G401.6 (cell line): ENCODE measurements around the gene DHRS4L2.
"Not testable (repeated sequence)": the region's sequence is repeated elsewhere in the genome, so short reads cannot be mapped to it uniquely, and the experiment has no call there.

Experiments used
- FAIRE-seq: peaks from 2 replicates; lab custom pipeline; 2012; peaks lifted over from hg19 to GRCh38; lab: Jason Lieb, UNC

Gene DHRS4L2

GRCh38 chr14:23988607-23989363 is at the start of gene DHRS4L2:
Gene DHRS4L2 (plus strand): TSS chr14:23988929. CDS start chr14:23988948, 19 bp downstream.
- not testable (repeated sequence) for FAIRE-seq

- no peak for FAIRE-seq
Measured at GRCh38 chr14:23939607-23940326, 49.0 kb upstream of the DHRS4L2 start.

- no peak for FAIRE-seq
Measured at GRCh38 chr14:23941230-23941629, 47.5 kb upstream of the DHRS4L2 start.

- FAIRE-seq, result no peak
Measured at GRCh38 chr14:23941669-23942068, 47.1 kb upstream of the DHRS4L2 start.

- FAIRE-seq, result no peak
Measured at GRCh38 chr14:23942587-23942986, 46.1 kb upstream of the DHRS4L2 start.

- FAIRE-seq, result not testable (repeated sequence)
Measured at GRCh38 chr14:23949069-23949468, 39.7 kb upstream of the DHRS4L2 start.

GRCh38 chr14:23950411-23951135 is 38.2 kb upstream of the DHRS4L2 start:
- no peak for FAIRE-seq

- FAIRE-seq, result not testable (repeated sequence)
Measured at GRCh38 chr14:23951136-23951466, 37.6 kb upstream of the DHRS4L2 start.

GRCh38 chr14:23951590-23952201 is 37.0 kb upstream of the DHRS4L2 start:
- no peak for FAIRE-seq

- FAIRE-seq, result not testable (repeated sequence)
Measured at GRCh38 chr14:23953116-23953463, 35.6 kb upstream of the DHRS4L2 start.

GRCh38 chr14:23953464-23954278 is 35.1 kb upstream of the DHRS4L2 start, which contains the start of gene DHRS4:
Gene DHRS4 (plus strand): TSS chr14:23953770. CDS start chr14:23953789, 19 bp downstream.
- no peak for FAIRE-seq

GRCh38 chr14:23954279-23954614 is 34.5 kb upstream of the DHRS4L2 start:
- FAIRE-seq, result not testable (repeated sequence)

GRCh38 chr14:23954965-23955364 is 33.8 kb upstream of the DHRS4L2 start:
- not testable (repeated sequence) for FAIRE-seq

- not testable (repeated sequence) for FAIRE-seq
Measured at GRCh38 chr14:23955811-23956210, 32.9 kb upstream of the DHRS4L2 start.

- not testable (repeated sequence) for FAIRE-seq
Measured at GRCh38 chr14:23957913-23958569, 30.7 kb upstream of the DHRS4L2 start.

- FAIRE-seq, result not testable (repeated sequence)
Measured at GRCh38 chr14:23960899-23961298, 27.8 kb upstream of the DHRS4L2 start.

- not testable (repeated sequence) for FAIRE-seq
Measured at GRCh38 chr14:23961704-23962103, 27.0 kb upstream of the DHRS4L2 start.

GRCh38 chr14:23969130-23969480 is 19.6 kb upstream of the DHRS4L2 start:
- not testable (repeated sequence) for FAIRE-seq

GRCh38 chr14:23969481-23970282 is 19.0 kb upstream of the DHRS4L2 start:
- FAIRE-seq, result not testable (repeated sequence)

- not testable (repeated sequence) for FAIRE-seq
Measured at GRCh38 chr14:23970283-23970659, 18.5 kb upstream of the DHRS4L2 start.
